GM12892 (cell line): ENCODE measurements around the gene TBXAS1.

Source experiments
- DNase-seq: peaks from one replicate; pipeline ENCODE4 v3.0.0; 2011; ENCODE audit not compliant: insufficient read length
- FAIRE-seq: peaks from 2 replicates; lab custom pipeline; 2011; peaks lifted over from hg19 to GRCh38; lab: Jason Lieb, UNC
- POLR2A ChIP-seq: IDR thresholded peaks from 2 replicates; pipeline ENCODE4 v1.6.1; 2011; ENCODE audit warnings: low read depth, low read length, control low read depth
- POLR2AphosphoS5 ChIP-seq: IDR thresholded peaks from 2 replicates; pipeline ENCODE4 v1.6.1; 2011; ENCODE audit warnings: low read depth, low read length, control low read depth
- TAF1 ChIP-seq: IDR thresholded peaks from 2 replicates; pipeline ENCODE4 v1.6.1; 2011; ENCODE audit warnings: low read depth, mild to moderate bottlenecking, control low read depth, low read length, borderline replicate concordance

The TBXAS1 gene

GRCh38 chr7:139946533-139946932 lies 117.5 kb downstream of the TBXAS1 start:
- FAIRE-seq (no peak), DNase-seq (no peak)
- TF ChIP-seq TAF1, result no peak
- no peak for TF ChIP-seq POLR2A
- no peak for TF ChIP-seq POLR2AphosphoS5

GRCh38 chr7:139947021-139947420 lies 118.0 kb downstream of the TBXAS1 start:
- TF ChIP-seq POLR2A, result no peak
- TF ChIP-seq TAF1, result no peak
- no peak for TF ChIP-seq POLR2AphosphoS5
- DNase-seq, result no peak
- FAIRE-seq, result no peak

GRCh38 chr7:139948167-139948566 lies 119.1 kb downstream of the TBXAS1 start:
- FAIRE-seq, result no peak
- no peak for TF ChIP-seq POLR2A
- no peak for TF ChIP-seq TAF1
- TF ChIP-seq POLR2AphosphoS5, result no peak
- DNase-seq, result no peak

- DNase-seq (no peak), FAIRE-seq (no peak)
- TF ChIP-seq POLR2AphosphoS5, result no peak
- TF ChIP-seq TAF1, result no peak
- no peak for TF ChIP-seq POLR2A
These were observed 119.7 kb downstream of the TBXAS1 start for GRCh38 chr7:139948587-139949335.

- FAIRE-seq (no peak), DNase-seq (no peak)
- no peak for TF ChIP-seq POLR2AphosphoS5
- TF ChIP-seq TAF1, result no peak
- TF ChIP-seq POLR2A, result no peak
These were observed 120.6 kb downstream of the TBXAS1 start for GRCh38 chr7:139949629-139950028.

- DNase-seq (no peak), FAIRE-seq (no peak)
- TF ChIP-seq POLR2AphosphoS5 (no peak), POLR2A (no peak), TAF1 (no peak)
These were observed 121.9 kb downstream of the TBXAS1 start for GRCh38 chr7:139950881-139951525.

- FAIRE-seq (no peak), DNase-seq (no peak)
- no peak for TF ChIP-seq POLR2A
- no peak for TF ChIP-seq TAF1
- no peak for TF ChIP-seq POLR2AphosphoS5
These were observed 124.2 kb downstream of the TBXAS1 start for GRCh38 chr7:139953229-139953628.

GRCh38 chr7:139955109-139955820 lies 126.2 kb downstream of the TBXAS1 start:
- FAIRE-seq, result no peak

GRCh38 chr7:139958599-139959284 lies 129.7 kb downstream of the TBXAS1 start:
- FAIRE-seq, result no peak
- DNase-seq, result no peak
- TF ChIP-seq TAF1 (no peak), POLR2A (no peak), POLR2AphosphoS5 (no peak)

More at GRCh38 chr7:139955109-139955820, 126.2 kb downstream of the TBXAS1 start:
- no peak for TF ChIP-seq POLR2AphosphoS5
- TF ChIP-seq TAF1, result no peak
- TF ChIP-seq POLR2A, result no peak
- no peak for DNase-seq

GRCh38 chr7:139959285-139959628 lies 130.2 kb downstream of the TBXAS1 start:
- DNase-seq (no peak), FAIRE-seq (no peak)
- TF ChIP-seq POLR2A (no peak), POLR2AphosphoS5 (no peak), TAF1 (no peak)

- no peak for DNase-seq
- FAIRE-seq, result no peak
- TF ChIP-seq TAF1 (no peak), POLR2A (no peak), POLR2AphosphoS5 (no peak)
These were observed 130.7 kb downstream of the TBXAS1 start for GRCh38 chr7:139959718-139960117.
